Tibial nerve (tissue), 4 donors: ENCODE results near the gene UBE2J2. TPM values are rescaled to one million over a fixed set of nuclear protein-coding genes. Genes with fewer than 3 reads are reported as not detected.
A peak's percentile ranks its signal among the peaks of the same experiment; 100 is the strongest.
"Not testable (repeated sequence)": the region's sequence is repeated elsewhere in the genome, so short reads cannot be mapped to it uniquely, and the experiment has no call there.

ENCODE experiments used
- DNase-seq, 2 donors: peaks; one replicate each; pipeline ENCODE4 v3.0.0-alpha.2; 2019; ENCODE audit warnings: low spot score in 2 of 2
- H3K27ac ChIP-seq, 4 donors: fragments of 200-600 bp; sonication (generic) in 3 of 4; one replicate each; pipeline ENCODE4 v1.5.1; 2017 to 2019; ENCODE audit warnings: mild to moderate bottlenecking in 1 of 4
- H3K27me3 ChIP-seq, 2 donors: fragments of 200-600 bp; sonication (generic) in 1 of 2; one replicate each; pipeline versions ENCODE4 v1.5.1 to v1.6.0; 2017 to 2019
- H3K36me3 ChIP-seq, 3 donors: fragments of 200-600 bp; sonication (generic); one replicate each; pipeline ENCODE4 v1.5.1; 2018 to 2019
- H3K4me1 ChIP-seq, 4 donors: fragments of 200-600 bp; sonication (generic) in 3 of 4; one replicate each; pipeline ENCODE4 v1.5.1; 2017 to 2019
- H3K4me3 ChIP-seq, 4 donors: fragments of 200-600 bp; sonication (generic) in 3 of 4; one replicate each; pipeline ENCODE4 v1.5.1; 2017 to 2019; ENCODE audit warnings: mild to moderate bottlenecking in 1 of 4, moderate library complexity in 1 of 4
- H3K9me3 ChIP-seq, 4 donors: fragments of 200-600 bp; sonication (generic) in 3 of 4; one replicate each; pipeline ENCODE4 v1.5.1; 2017 to 2019
- EP300 ChIP-seq, 2 donors: sonication (generic); formaldehyde crosslinking; IDR thresholded peaks; one replicate each; pipeline ENCODE4 v1.6.1; 2017; ENCODE audit warnings: antibody characterized with exemption in 2 of 2, mild to moderate bottlenecking in 1 of 2
- POLR2A ChIP-seq, 2 donors: fragments of 450-650 bp; IDR thresholded peaks; one replicate each; pipeline ENCODE4 v1.6.1; 2017; ENCODE audit warnings: antibody characterized with exemption in 2 of 2, mild to moderate bottlenecking in 2 of 2, moderate library complexity in 2 of 2
- WGBS, 2 donors: methylation state at CpG; one replicate each; pipeline ENCODE4 v1.1.5; 2018; 5-methylcytosine and 5-hydroxymethylcytosine counted together
- total RNA-seq, 4 donors: library from RNA; depleted of rRNA; stranded (reverse); fragments of >200 nt; gene quantifications; one replicate each; pipeline ENCODE4 v1.1.0, GENCODE V29; 2016
- TF ChIP-seq, protein P1 (sequence below), 5 experiments: fragments of 200-600 bp in 3 of 5; fragments of 450-650 bp in 2 of 5; sonication (generic) in 3 of 5; IDR thresholded peaks; one replicate each; pipeline ENCODE4 v1.5.1; 2016 to 2019; ENCODE audit warnings: antibody characterized with exemption in 5 of 5, mild to moderate bottlenecking in 3 of 5, moderate library complexity in 2 of 5

Gene UBE2J2
- total RNA-seq, 4 donors from 2014 or later, result 42.2 to 61.0 (median 53.5) TPM

DNA sequence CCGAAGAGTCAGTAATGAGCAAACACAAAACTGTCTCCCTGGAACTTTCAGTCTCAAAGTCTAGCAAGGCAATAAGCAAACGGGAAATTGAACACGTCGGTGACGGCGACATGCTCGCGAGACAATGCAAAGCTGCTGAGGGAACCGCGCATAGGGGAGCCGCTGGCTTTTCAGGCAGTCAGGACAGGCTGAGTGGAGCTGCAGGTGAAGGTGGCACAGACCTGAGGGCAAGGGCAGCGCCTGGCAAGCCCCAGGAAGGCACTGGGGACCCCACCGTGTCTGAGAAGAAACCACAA lies 45.9 kb upstream of the UBE2J2 start:
- 90 to 95% methylated on average over 13 of the region's 13 CpGs for WGBS, 2 donors
- peaks cover 0 to 68% (median 22%) of the 10 kb centered on the region in 4 donors for H3K4me1 ChIP-seq

DNA sequence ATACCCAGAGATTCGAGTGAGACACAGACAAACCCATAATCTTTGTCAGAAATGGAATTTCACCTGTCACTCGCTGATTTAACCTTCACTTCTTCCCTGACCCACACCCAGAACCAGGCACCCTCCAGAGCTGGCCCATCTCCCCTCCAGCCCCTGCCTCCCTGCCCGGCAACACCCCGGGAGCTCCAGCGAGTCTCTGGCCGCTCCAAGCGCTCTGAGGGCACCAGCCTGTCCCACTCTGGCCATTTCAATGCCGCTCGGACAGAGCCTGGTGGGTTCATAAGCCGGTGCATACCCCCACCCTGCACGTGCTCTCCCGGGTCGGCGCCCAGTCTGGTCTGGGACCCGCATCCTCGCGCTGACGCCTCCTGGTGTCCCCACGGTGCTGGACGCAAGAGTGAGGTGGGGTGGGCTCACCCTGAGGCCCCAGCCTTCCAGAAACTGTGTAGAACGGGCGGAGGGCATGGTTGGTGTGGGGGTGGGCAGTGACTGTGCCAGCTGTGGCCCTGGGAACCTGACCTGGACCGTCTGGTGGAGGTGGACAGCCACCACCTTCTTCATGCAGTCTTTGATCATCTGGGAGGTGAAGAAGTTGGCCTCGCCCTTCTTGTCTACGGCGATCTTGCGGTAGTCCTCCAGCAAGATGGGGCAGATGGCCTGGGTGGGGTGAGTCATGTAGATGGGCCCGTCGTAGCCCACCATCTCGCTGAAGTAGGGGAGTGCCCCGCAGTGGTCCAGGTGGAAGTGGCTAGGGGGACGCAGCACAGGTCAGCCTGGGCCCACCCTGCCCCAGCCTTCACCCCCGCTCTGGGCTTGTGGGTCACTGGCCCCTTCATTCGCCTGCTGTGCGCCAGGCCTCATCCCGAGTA lies 45.4 kb upstream of the UBE2J2 start:
- Histone ChIP-seq H3K27ac (peak overlapping the region in 3 of 4 donors; percentile 6 to 80 (median 58)), H3K36me3 (peaks cover 0 to 57% (median 7%) of the 10 kb centered on the region in 3 donors), H3K4me3 (no peak overlapping the region), H3K27me3 (no peaks in the 10 kb centered on the region), H3K9me3 (no peaks in the 10 kb centered on the region), H3K4me1 (peaks cover 0 to 68% (median 22%) of the 10 kb centered on the region in 4 donors)
- DNase-seq, result no peak
- whole genome bisulfite sequencing, 2 donors, result 82 to 88% methylated on average over 32 to 36 of the region's 36 CpGs
- TF ChIP-seq EP300 (IDR thresholded peaks at IDR 0.05), result no peak
- TF ChIP-seq, protein P1, sequence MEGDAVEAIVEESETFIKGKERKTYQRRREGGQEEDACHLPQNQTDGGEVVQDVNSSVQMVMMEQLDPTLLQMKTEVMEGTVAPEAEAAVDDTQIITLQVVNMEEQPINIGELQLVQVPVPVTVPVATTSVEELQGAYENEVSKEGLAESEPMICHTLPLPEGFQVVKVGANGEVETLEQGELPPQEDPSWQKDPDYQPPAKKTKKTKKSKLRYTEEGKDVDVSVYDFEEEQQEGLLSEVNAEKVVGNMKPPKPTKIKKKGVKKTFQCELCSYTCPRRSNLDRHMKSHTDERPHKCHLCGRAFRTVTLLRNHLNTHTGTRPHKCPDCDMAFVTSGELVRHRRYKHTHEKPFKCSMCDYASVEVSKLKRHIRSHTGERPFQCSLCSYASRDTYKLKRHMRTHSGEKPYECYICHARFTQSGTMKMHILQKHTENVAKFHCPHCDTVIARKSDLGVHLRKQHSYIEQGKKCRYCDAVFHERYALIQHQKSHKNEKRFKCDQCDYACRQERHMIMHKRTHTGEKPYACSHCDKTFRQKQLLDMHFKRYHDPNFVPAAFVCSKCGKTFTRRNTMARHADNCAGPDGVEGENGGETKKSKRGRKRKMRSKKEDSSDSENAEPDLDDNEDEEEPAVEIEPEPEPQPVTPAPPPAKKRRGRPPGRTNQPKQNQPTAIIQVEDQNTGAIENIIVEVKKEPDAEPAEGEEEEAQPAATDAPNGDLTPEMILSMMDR (IDR thresholded peaks at IDR 0.05), result no peak
- TF ChIP-seq POLR2A (IDR thresholded peaks at IDR 0.05), result no peak

More for the DNA sequence above, 45.9 kb upstream of the UBE2J2 start:
- Histone ChIP-seq H3K36me3 (peaks cover 0 to 51% (median 7%) of the 10 kb centered on the region in 3 donors), H3K9me3 (no peaks in the 10 kb centered on the region), H3K4me3 (no peak overlapping the region), H3K27ac (peak overlapping the region in 1 of 4 donors; percentile 58), H3K27me3 (no peaks in the 10 kb centered on the region)
- no peak for DNase-seq
- TF ChIP-seq, protein P1 (IDR thresholded peaks at IDR 0.05), result no peak
- no peak for TF ChIP-seq POLR2A (IDR thresholded peaks at IDR 0.05)
- TF ChIP-seq EP300 (IDR thresholded peaks at IDR 0.05), result no peak

GRCh38 chr1:1318131-1318652 lies 44.5 kb upstream of the UBE2J2 start:
- WGBS, 2 donors, result 63 to 64% methylated on average over 9 of the region's 9 CpGs
- Histone ChIP-seq H3K27me3 (no peaks in the 10 kb centered on the region), H3K36me3 (peaks cover 0 to 65% (median 12%) of the 10 kb centered on the region in 3 donors), H3K4me3 (no peak overlapping the region), H3K27ac (peak overlapping the region in 3 of 4 donors; percentile 13 to 80 (median 58)), H3K4me1 (peaks cover 0 to 61% (median 18%) of the 10 kb centered on the region in 4 donors), H3K9me3 (no peaks in the 10 kb centered on the region)
- DNase-seq, result peak; percentile 78 to 85
- TF ChIP-seq, protein P1 (IDR thresholded peaks at IDR 0.05), result no peak
- TF ChIP-seq EP300 (IDR thresholded peaks at IDR 0.05), result peak in 1 of 2 donors; percentile 35

DNA sequence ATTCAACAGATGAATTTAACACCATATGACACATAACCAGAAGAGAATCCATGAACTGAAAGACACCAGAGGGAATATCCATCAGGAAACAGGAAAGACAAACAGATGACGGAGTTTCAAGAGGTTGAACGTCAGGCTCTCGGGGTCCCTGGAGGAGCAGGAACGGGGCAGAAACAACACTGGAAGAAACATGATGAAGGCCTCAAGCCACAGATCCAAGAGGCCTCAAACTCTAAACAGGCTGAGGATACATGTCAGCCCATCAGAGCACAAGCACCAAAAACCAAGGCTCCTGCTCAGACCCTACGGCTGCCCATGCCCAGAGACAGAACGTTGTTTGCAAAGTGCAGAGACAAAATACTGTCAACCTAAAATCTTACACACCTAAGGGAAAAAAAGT lies 43.8 kb upstream of the UBE2J2 start:
- 75 to 86% methylated on average over 6 of the region's 6 CpGs for WGBS, 2 donors
- H3K27ac ChIP-seq, result peak overlapping the region in 3 of 4 donors; percentile 13 to 80 (median 58)
- H3K36me3 ChIP-seq, result peaks cover 0 to 73% (median 12%) of the 10 kb centered on the region in 3 donors
- H3K4me3 ChIP-seq, result no peak overlapping the region
- no peaks in the 10 kb centered on the region for H3K9me3 ChIP-seq
- no peak for DNase-seq
- TF ChIP-seq POLR2A (IDR thresholded peaks at IDR 0.05), result no peak
- H3K27me3 ChIP-seq, result no peaks in the 10 kb centered on the region
- H3K4me1 ChIP-seq, result peaks cover 0 to 53% (median 14%) of the 10 kb centered on the region in 4 donors

GRCh38 chr1:1316199-1316598 lies 42.5 kb upstream of the UBE2J2 start:
- not testable (repeated sequence) for H3K9me3 ChIP-seq, DNase-seq, H3K27me3 ChIP-seq, H3K4me3 ChIP-seq, H3K27ac ChIP-seq
- peaks cover 0 to 85% (median 12%) of the 10 kb centered on the region in 3 donors for H3K36me3 ChIP-seq
- peaks cover 0 to 41% (median 4%) of the 10 kb centered on the region in 4 donors for H3K4me1 ChIP-seq
- WGBS, 2 donors, result 90 to 91% methylated on average over 8 of the region's 8 CpGs

DNA sequence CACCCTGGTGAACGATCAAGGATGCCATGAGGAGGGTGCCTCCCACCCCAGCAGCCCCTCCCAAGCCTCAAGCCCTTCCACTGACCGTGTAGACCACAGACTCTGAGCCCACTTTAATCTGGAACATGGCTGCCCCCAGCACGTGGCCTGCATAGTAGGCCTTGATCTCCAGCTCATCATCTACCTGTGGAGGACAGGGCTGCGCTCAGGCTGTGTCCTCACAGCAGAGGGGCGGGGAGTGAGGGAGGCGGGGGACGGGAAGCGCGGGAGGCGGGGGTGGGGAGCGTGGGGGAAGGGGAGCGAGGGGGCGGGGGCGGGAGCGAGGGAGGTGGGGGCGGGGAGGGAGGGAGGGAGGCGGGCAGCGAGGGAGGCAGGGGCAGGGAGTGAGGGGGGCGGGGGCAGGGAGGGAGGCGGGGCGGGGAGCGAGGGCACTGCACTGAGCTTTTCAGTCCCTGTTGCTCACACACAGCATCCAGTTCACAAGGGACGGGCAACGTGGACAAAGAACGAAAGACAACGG lies 41.8 kb upstream of the UBE2J2 start:
- TF ChIP-seq POLR2A (IDR thresholded peaks at IDR 0.05) (no peak), EP300 (IDR thresholded peaks at IDR 0.05) (no peak)
- TF ChIP-seq, protein P1 (IDR thresholded peaks at IDR 0.05), result no peak
- no peaks in the 10 kb centered on the region for H3K9me3 ChIP-seq
- WGBS, 2 donors, result 25 to 50% methylated on average over 10 to 23 of the region's 26 CpGs
- no peak overlapping the region for H3K4me3 ChIP-seq
- H3K36me3 ChIP-seq, result peaks cover 0 to 88% (median 12%) of the 10 kb centered on the region in 3 donors
- H3K4me1 ChIP-seq, result peaks cover 0 to 34% (median 4%) of the 10 kb centered on the region in 4 donors
- H3K27me3 ChIP-seq, result no peaks in the 10 kb centered on the region
- no peak overlapping the region for H3K27ac ChIP-seq
- DNase-seq, result no peak
